Neural progenitor cell (in vitro differentiated cells): ENCODE results near the gene NFU1.

Experiments
- EZH2 ChIP-seq: fragments of 200-600 bp; sonication (generic); IDR thresholded peaks from 2 replicates; pipeline ENCODE4 v1.6.1; 2017; ENCODE audit warnings: antibody characterized with exemption, mild to moderate bottlenecking, moderate library complexity
- TF ChIP-seq, protein P1 (sequence below): fragments of 200-600 bp; sonication (generic); IDR thresholded peaks from 2 replicates; pipeline ENCODE4 v1.5.1; 2017; ENCODE audit warnings: antibody characterized with exemption, mild to moderate bottlenecking

DNA sequence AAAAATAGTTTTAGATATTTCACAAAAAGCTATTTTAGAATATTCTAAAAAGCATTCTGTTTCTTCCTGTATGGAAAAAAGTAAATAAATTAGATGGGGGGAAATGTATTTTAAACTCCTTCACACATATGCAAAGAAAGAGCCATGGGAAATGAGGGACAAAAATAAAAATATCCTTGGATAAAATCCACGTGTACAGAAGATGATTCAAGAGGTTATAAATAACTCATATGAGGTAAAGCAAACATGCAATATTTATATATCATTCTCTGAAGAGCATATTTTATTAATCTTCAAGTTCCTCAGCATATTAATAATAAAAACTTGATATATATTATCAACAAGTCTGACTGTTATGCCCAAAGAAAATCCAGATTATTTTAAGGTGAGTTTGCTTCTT, 41.4 kb downstream of the NFU1 start:
- TF ChIP-seq, protein P1, sequence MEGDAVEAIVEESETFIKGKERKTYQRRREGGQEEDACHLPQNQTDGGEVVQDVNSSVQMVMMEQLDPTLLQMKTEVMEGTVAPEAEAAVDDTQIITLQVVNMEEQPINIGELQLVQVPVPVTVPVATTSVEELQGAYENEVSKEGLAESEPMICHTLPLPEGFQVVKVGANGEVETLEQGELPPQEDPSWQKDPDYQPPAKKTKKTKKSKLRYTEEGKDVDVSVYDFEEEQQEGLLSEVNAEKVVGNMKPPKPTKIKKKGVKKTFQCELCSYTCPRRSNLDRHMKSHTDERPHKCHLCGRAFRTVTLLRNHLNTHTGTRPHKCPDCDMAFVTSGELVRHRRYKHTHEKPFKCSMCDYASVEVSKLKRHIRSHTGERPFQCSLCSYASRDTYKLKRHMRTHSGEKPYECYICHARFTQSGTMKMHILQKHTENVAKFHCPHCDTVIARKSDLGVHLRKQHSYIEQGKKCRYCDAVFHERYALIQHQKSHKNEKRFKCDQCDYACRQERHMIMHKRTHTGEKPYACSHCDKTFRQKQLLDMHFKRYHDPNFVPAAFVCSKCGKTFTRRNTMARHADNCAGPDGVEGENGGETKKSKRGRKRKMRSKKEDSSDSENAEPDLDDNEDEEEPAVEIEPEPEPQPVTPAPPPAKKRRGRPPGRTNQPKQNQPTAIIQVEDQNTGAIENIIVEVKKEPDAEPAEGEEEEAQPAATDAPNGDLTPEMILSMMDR = no peak
- TF ChIP-seq EZH2 = no peak
